H9 (cell line): ENCODE measurements around the gene SNCB. TPM values are rescaled to one million over a fixed set of nuclear protein-coding genes. Genes with fewer than 3 reads are reported as not detected.
"Not testable (repeated sequence)": the region's sequence is repeated elsewhere in the genome, so short reads cannot be mapped to it uniquely, and the experiment has no call there.

Source experiments
- DNase-seq: peaks from one replicate; pipeline ENCODE4 v3.0.0-alpha.2; 2017
- H2AFZ ChIP-seq: one replicate; pipeline ENCODE4 v1.6.1; 2013; ENCODE audit warnings: mild to moderate bottlenecking, low read length, control low read depth, moderate library complexity
- H2AK5ac ChIP-seq: 2 replicates; pipeline ENCODE4 v1.6.1; 2013; ENCODE audit warnings: low read length, control low read depth, mixed read lengths; ENCODE audit not compliant: insufficient read length
- H2BK120ac ChIP-seq: one replicate; pipeline ENCODE4 v1.6.1; 2013; ENCODE audit warnings: low read depth, mild to moderate bottlenecking, low read length, control low read depth, inconsistent platforms; ENCODE audit not compliant: poor library complexity, severe bottlenecking
- H2BK12ac ChIP-seq: 2 replicates; pipeline ENCODE4 v1.6.1; 2013; ENCODE audit warnings: low read length, control low read depth, mixed read lengths, low read depth; ENCODE audit not compliant: insufficient read length
- H2BK15ac ChIP-seq: 2 replicates; pipeline ENCODE4 v1.6.1; 2013; ENCODE audit warnings: low read depth, low read length, control low read depth
- H2BK20ac ChIP-seq: one replicate; pipeline ENCODE4 v1.6.1; 2013; ENCODE audit warnings: low read depth, mild to moderate bottlenecking, low read length, control low read depth, inconsistent platforms; ENCODE audit not compliant: poor library complexity, severe bottlenecking
- H2BK5ac ChIP-seq: 2 replicates; pipeline ENCODE4 v1.6.1; 2013; ENCODE audit warnings: low read length, control low read depth, mixed read lengths; ENCODE audit not compliant: insufficient read length
- H3K14ac ChIP-seq: 2 replicates; pipeline ENCODE4 v1.6.1; 2013; ENCODE audit warnings: low read length, control low read depth; ENCODE audit not compliant: insufficient read depth
- H3K18ac ChIP-seq: 2 replicates; pipeline ENCODE4 v1.6.1; 2013; ENCODE audit warnings: low read depth, mild to moderate bottlenecking, mixed read lengths, low read length, control low read depth; ENCODE audit not compliant: insufficient read length
- H3K23ac ChIP-seq: 2 replicates; pipeline ENCODE4 v1.6.1; 2013; ENCODE audit warnings: low read length, control low read depth, mixed read lengths, low read depth; ENCODE audit not compliant: insufficient read length
- H3K23me2 ChIP-seq: 2 replicates; pipeline ENCODE4 v1.6.1; 2013; ENCODE audit warnings: low read depth, mild to moderate bottlenecking, mixed read lengths, low read length, control low read depth; ENCODE audit not compliant: insufficient read length, poor library complexity, severe bottlenecking
- H3K27ac ChIP-seq: 2 replicates; pipeline ENCODE4 v1.5.1; 2013; ENCODE audit warnings: low read length, control low read depth, mixed read lengths, low read depth; ENCODE audit not compliant: insufficient read length
- H3K27me3 ChIP-seq: 2 replicates; pipeline ENCODE4 v1.6.1; 2013; ENCODE audit warnings: low read length, control low read depth, inconsistent platforms; ENCODE audit not compliant: insufficient read depth
- H3K4ac ChIP-seq: 2 replicates; pipeline ENCODE4 v1.6.1; 2013; ENCODE audit warnings: low read depth, mild to moderate bottlenecking, control low read depth, inconsistent platforms, low read length, moderate library complexity
- H3K4me1 ChIP-seq: 2 replicates; pipeline ENCODE4 v1.6.1; 2013; ENCODE audit warnings: low read length, control low read depth, inconsistent platforms; ENCODE audit not compliant: insufficient read depth
- H3K4me2 ChIP-seq: 2 replicates; pipeline ENCODE4 v1.6.1; 2013; ENCODE audit warnings: low read length, control low read depth, mixed read lengths; ENCODE audit not compliant: insufficient read length, insufficient read depth
- H3K56ac ChIP-seq: 2 replicates; pipeline ENCODE4 v1.6.1; 2013; ENCODE audit warnings: low read depth, mild to moderate bottlenecking, mixed read lengths, low read length, control low read depth; ENCODE audit not compliant: insufficient read length
- H3K79me1 ChIP-seq: 2 replicates; pipeline ENCODE4 v1.6.1; 2013; ENCODE audit warnings: low read depth, mild to moderate bottlenecking, moderate library complexity, low read length, control low read depth, inconsistent platforms; ENCODE audit not compliant: insufficient read depth, poor library complexity, severe bottlenecking
- H3K79me2 ChIP-seq: 2 replicates; pipeline ENCODE4 v1.6.1; 2013; ENCODE audit warnings: low read length, control low read depth, inconsistent platforms; ENCODE audit not compliant: insufficient read depth
- H3K9ac ChIP-seq: 2 replicates; pipeline ENCODE4 v1.6.1; 2013; ENCODE audit warnings: low read length, control low read depth, mixed read lengths; ENCODE audit not compliant: insufficient read length; ENCODE audit errors: extremely low read depth
- H3K9me3 ChIP-seq: one replicate; pipeline ENCODE4 v1.6.1; 2013; ENCODE audit warnings: low read depth, low read length, inconsistent platforms; ENCODE audit not compliant: control insufficient read depth
- H3T11ph ChIP-seq: one replicate; pipeline ENCODE4 v1.6.1; 2013; ENCODE audit warnings: mild to moderate bottlenecking, low read length, control low read depth, inconsistent platforms
- H4K20me1 ChIP-seq: one replicate; pipeline ENCODE4 v1.6.1; 2013; ENCODE audit not compliant: control insufficient read depth, insufficient read length, insufficient read depth
- H4K5ac ChIP-seq: 2 replicates; pipeline ENCODE4 v1.6.1; 2013; ENCODE audit warnings: low read depth, mild to moderate bottlenecking, mixed read lengths, low read length, control low read depth; ENCODE audit not compliant: insufficient read length
- H4K8ac ChIP-seq: replicated peaks from 2 replicates; pipeline ENCODE4 v1.6.1; 2013; ENCODE audit warnings: low read length, control low read depth, mixed read lengths, low read depth; ENCODE audit not compliant: insufficient read length
- H4K91ac ChIP-seq: 2 replicates; pipeline ENCODE4 v1.6.1; 2013; ENCODE audit warnings: low read depth, mild to moderate bottlenecking, moderate library complexity, mixed read lengths, low read length, control low read depth; ENCODE audit not compliant: insufficient read length
- H3K27ac Mint-ChIP-seq, 3 experiments: 2 replicates in 2 of 3; 3 replicates in 1 of 3; pipeline ENCODE4 v1.8.0; 2020 to 2021; ENCODE audit warnings: mixed read lengths in 3 of 3, mild to moderate bottlenecking in 1 of 3, moderate library complexity in 1 of 3
- H3K27me3 Mint-ChIP-seq: 2 replicates; pipeline ENCODE4 v1.8.0; 2021; ENCODE audit warnings: low read depth, mild to moderate bottlenecking, moderate library complexity, mixed read lengths
- H3K36me3 Mint-ChIP-seq, 3 experiments: 2 replicates in 2 of 3; 3 replicates in 1 of 3; pipeline ENCODE4 v1.8.0; 2020 to 2021; ENCODE audit warnings: low read depth in 3 of 3, mixed read lengths in 3 of 3; ENCODE audit not compliant: insufficient read depth in 1 of 3
- H3K4me1 Mint-ChIP-seq, 2 experiments: 2 replicates each; pipeline ENCODE4 v1.8.0; 2020; ENCODE audit warnings: mixed read lengths in 2 of 2
- H3K4me3 Mint-ChIP-seq, 2 experiments: 2 replicates in 1 of 2; 3 replicates in 1 of 2; pipeline ENCODE4 v1.8.0; 2020 to 2021; ENCODE audit warnings: mild to moderate bottlenecking in 2 of 2, mixed read lengths in 2 of 2, moderate library complexity in 1 of 2
- H3K9me3 Mint-ChIP-seq, 2 experiments: 2 replicates in 1 of 2; 3 replicates in 1 of 2; pipeline ENCODE4 v1.8.0; 2020; ENCODE audit warnings: mild to moderate bottlenecking in 2 of 2, mixed read lengths in 2 of 2, moderate library complexity in 1 of 2
- WGBS: extraction: QIAGEN DNeasy Blood & Tissue Kit; methylation state at CpG from one replicate; pipeline ENCODE4 v1.1.7; 2013; ENCODE audit warnings: missing lambda C conversion rate, low lambda C conversion rate, mixed read lengths; ENCODE audit not compliant: insufficient read length; ENCODE audit errors: extremely low coverage; 5-methylcytosine and 5-hydroxymethylcytosine counted together
- total RNA-seq: library from RNA; stranded (reverse); gene quantifications from 2 replicates; pipeline ENCODE4 v1.2.1, GENCODE V29; 2021
- TF ChIP-seq, protein P1 (sequence below): fragments of 200-600 bp; sonication (generic); conservative IDR thresholded peaks from 3 replicates; pipeline ENCODE4 v1.8.0; 2021; ENCODE audit warnings: antibody characterized with exemption, mild to moderate bottlenecking

The SNCB gene
- total RNA-seq, 1 experiment from 2014 or later = 3.5 TPM

- H3K23ac ChIP-seq = no peak overlapping the region
- H4K20me1 ChIP-seq = no peaks in the 10 kb centered on the region
- no peak overlapping the region for H3K14ac ChIP-seq
- H3K9ac ChIP-seq = no peak overlapping the region
- H3K4me1 ChIP-seq = no peaks in the 10 kb centered on the region
- no peak overlapping the region for H4K91ac ChIP-seq
- no peaks in the 10 kb centered on the region for H3K79me2 ChIP-seq
- no peak overlapping the region for H4K8ac ChIP-seq
- no CpG with 5 or more reads among the region's 12 CpGs for WGBS
- H3K23me2 ChIP-seq = no peaks in the 10 kb centered on the region
- H3K36me3 Mint-ChIP-seq = peaks cover 4 to 12% (median 6%) of the 10 kb centered on the region in 3 experiments; a peak in 6 of 7 replicates
- no peaks in the 10 kb centered on the region for H3K9me3 ChIP-seq
- H3K4me3 Mint-ChIP-seq = no peak overlapping the region
- no peak overlapping the region for H2BK15ac ChIP-seq
- peak overlapping the region in 1 of 3 experiments; percentile 24; a peak in 1 of 7 replicates for H3K27ac Mint-ChIP-seq
- no peak overlapping the region for H3K4ac ChIP-seq
- no peak overlapping the region for H2AK5ac ChIP-seq
- H3K9me3 Mint-ChIP-seq = no peaks in the 10 kb centered on the region
- H3K4me1 Mint-ChIP-seq = peaks cover 18 to 27% of the 10 kb centered on the region in 2 experiments
- H3K56ac ChIP-seq = no peak overlapping the region
- H3K27me3 Mint-ChIP-seq = peaks cover 8% of the 10 kb centered on the region
- H2BK12ac ChIP-seq = no peak overlapping the region
- no peak overlapping the region for H3K18ac ChIP-seq
- no peak overlapping the region for H4K5ac ChIP-seq
- H3K4me2 ChIP-seq = no peak overlapping the region
- H2BK120ac ChIP-seq = no peak overlapping the region
- H3K79me1 ChIP-seq = no peaks in the 10 kb centered on the region
- TF ChIP-seq, protein P1, sequence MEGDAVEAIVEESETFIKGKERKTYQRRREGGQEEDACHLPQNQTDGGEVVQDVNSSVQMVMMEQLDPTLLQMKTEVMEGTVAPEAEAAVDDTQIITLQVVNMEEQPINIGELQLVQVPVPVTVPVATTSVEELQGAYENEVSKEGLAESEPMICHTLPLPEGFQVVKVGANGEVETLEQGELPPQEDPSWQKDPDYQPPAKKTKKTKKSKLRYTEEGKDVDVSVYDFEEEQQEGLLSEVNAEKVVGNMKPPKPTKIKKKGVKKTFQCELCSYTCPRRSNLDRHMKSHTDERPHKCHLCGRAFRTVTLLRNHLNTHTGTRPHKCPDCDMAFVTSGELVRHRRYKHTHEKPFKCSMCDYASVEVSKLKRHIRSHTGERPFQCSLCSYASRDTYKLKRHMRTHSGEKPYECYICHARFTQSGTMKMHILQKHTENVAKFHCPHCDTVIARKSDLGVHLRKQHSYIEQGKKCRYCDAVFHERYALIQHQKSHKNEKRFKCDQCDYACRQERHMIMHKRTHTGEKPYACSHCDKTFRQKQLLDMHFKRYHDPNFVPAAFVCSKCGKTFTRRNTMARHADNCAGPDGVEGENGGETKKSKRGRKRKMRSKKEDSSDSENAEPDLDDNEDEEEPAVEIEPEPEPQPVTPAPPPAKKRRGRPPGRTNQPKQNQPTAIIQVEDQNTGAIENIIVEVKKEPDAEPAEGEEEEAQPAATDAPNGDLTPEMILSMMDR = no peak
- no peak overlapping the region for H2AFZ ChIP-seq
- no peaks in the 10 kb centered on the region for H3K27me3 ChIP-seq
- H3K27ac ChIP-seq = no peak overlapping the region
- no peak overlapping the region for H2BK5ac ChIP-seq
- H2BK20ac ChIP-seq = no peak overlapping the region
- DNase-seq = no peak
- H3T11ph ChIP-seq = no peak overlapping the region
These were observed 28.3 kb downstream of the SNCB start for GRCh38 chr5:176601901-176602482.

- not testable (repeated sequence) for H3K9ac ChIP-seq, H3K27ac ChIP-seq, H3K56ac ChIP-seq, H2BK20ac ChIP-seq, H2BK15ac ChIP-seq, H3T11ph ChIP-seq, H3K23ac ChIP-seq, H3K4me3 Mint-ChIP-seq, H3K4me1 ChIP-seq, H3K4ac ChIP-seq, DNase-seq, H3K9me3 Mint-ChIP-seq, H3K4me2 ChIP-seq, H4K8ac ChIP-seq, H3K79me2 ChIP-seq, H4K5ac ChIP-seq, H3K18ac ChIP-seq, H2BK5ac ChIP-seq, H3K9me3 ChIP-seq, H3K14ac ChIP-seq, H3K23me2 ChIP-seq, H2BK12ac ChIP-seq, H2AK5ac ChIP-seq, H2BK120ac ChIP-seq, H3K27me3 ChIP-seq, H2AFZ ChIP-seq, H4K20me1 ChIP-seq, H3K79me1 ChIP-seq, H4K91ac ChIP-seq
- WGBS = no CpG with 5 or more reads among the region's 19 CpGs
- Mint-ChIP-seq H3K27me3 (peaks cover 19% of the 10 kb centered on the region), H3K36me3 (peaks cover 4 to 12% (median 6%) of the 10 kb centered on the region in 3 experiments; a peak in 6 of 7 replicates), H3K27ac (peak overlapping the region in 1 of 3 experiments; percentile 70; a peak in 2 of 7 replicates), H3K4me1 (peaks cover 14 to 24% of the 10 kb centered on the region in 2 experiments)
These were observed 30.4 kb downstream of the SNCB start for GRCh38 chr5:176599749-176600430.
